Panc1 (cell line): ENCODE data around the gene SLC25A38. TPM values are rescaled to one million over a fixed set of nuclear protein-coding genes. Genes with fewer than 3 reads are reported as not detected.
"Not testable (repeated sequence)": the region's sequence is repeated elsewhere in the genome, so short reads cannot be mapped to it uniquely, and the experiment has no call there.

Experiments
- ATAC-seq: fragments of 200-7000 bp; cut with Tn5 transposase; 2 replicates; pipeline ENCODE4 v1.9.1; 2020; ENCODE audit warnings: mild to moderate bottlenecking, moderate library complexity
- BruUV-seq: library from RNA; stranded (reverse); fragments of 400-500 nt; replicated peaks from 2 replicates; lab custom pipeline; 2021; lab: Mats Ljungman, UMichigan
- CTCF ChIA-PET: fragments of 300-600 bp; sonication (Branson Sonifier 250); formaldehyde crosslinking; loops from one replicate; lab custom pipeline; 2022; ENCODE audit warnings: antibody characterized with exemption; lab: Charles Lee
- POLR2A ChIA-PET: fragments of 300-600 bp; sonication (Branson Sonifier 250); formaldehyde crosslinking; loops from one replicate; lab custom pipeline; 2022; ENCODE audit warnings: antibody characterized with exemption; lab: Charles Lee
- DNase-seq: peaks from one replicate; pipeline ENCODE4 v3.0.0-alpha.2; 2010; ENCODE audit warnings: low read depth, low spot score
- H3K27ac ChIP-seq: 2 replicates; pipeline ENCODE4 v1.5.1; 2011; ENCODE audit warnings: mild to moderate bottlenecking, low read length, inconsistent platforms
- H3K27me3 ChIP-seq: fragments of 200-500 bp; sonication (Bioruptor generic); 2 replicates; pipeline ENCODE4 v1.6.0; 2014; ENCODE audit warnings: low read length, inconsistent platforms; ENCODE audit not compliant: control insufficient read depth, insufficient read depth
- H3K36me3 ChIP-seq: fragments of 200-500 bp; sonication (Bioruptor generic); 2 replicates; pipeline ENCODE4 v1.5.1; 2014; ENCODE audit warnings: inconsistent platforms, mild to moderate bottlenecking, low read length, moderate library complexity; ENCODE audit not compliant: control insufficient read depth, insufficient read depth
- H3K4me1 ChIP-seq: 2 replicates; pipeline ENCODE4 v1.5.1; 2011; ENCODE audit warnings: inconsistent platforms, mild to moderate bottlenecking, low read length, moderate library complexity; ENCODE audit not compliant: control insufficient read depth, insufficient read depth
- H3K4me3 ChIP-seq, 2 experiments: 2 replicates each; pipeline ENCODE4 v1.5.1; 2011 to 2012; ENCODE audit warnings: low read depth in 2 of 2, low read length in 2 of 2, mild to moderate bottlenecking in 2 of 2, inconsistent platforms in 1 of 2, moderate library complexity in 1 of 2
- H3K9me3 ChIP-seq: fragments of 200-500 bp; sonication (Bioruptor generic); 2 replicates; pipeline ENCODE4 v1.5.1; 2014; ENCODE audit warnings: low read depth, mild to moderate bottlenecking, inconsistent platforms, low read length, moderate library complexity; ENCODE audit not compliant: control insufficient read depth, insufficient read depth
- CTCF ChIP-seq: fragments of 450-650 bp; IDR thresholded peaks from 2 replicates; pipeline ENCODE4 v1.5.1; 2017; ENCODE audit warnings: mild to moderate bottlenecking
- POLR2AphosphoS5 ChIP-seq: IDR thresholded peaks from 2 replicates; pipeline ENCODE4 v1.6.1; 2012; ENCODE audit warnings: mild to moderate bottlenecking, low read depth, low read length, moderate library complexity
- REST ChIP-seq, 2 experiments: IDR thresholded peaks; 2 replicates each; pipeline ENCODE4 v1.6.1; 2011 to 2012; ENCODE audit warnings: low read depth in 2 of 2, control low read depth in 1 of 2, low read length in 1 of 2, mild to moderate bottlenecking in 1 of 2, moderate library complexity in 1 of 2; ENCODE audit not compliant: insufficient read depth in 1 of 2
- SIN3A ChIP-seq: IDR thresholded peaks from 2 replicates; pipeline ENCODE4 v1.6.1; 2012; ENCODE audit warnings: low read depth, mild to moderate bottlenecking, low read length, moderate library complexity, borderline replicate concordance; ENCODE audit not compliant: insufficient read depth
- TCF7L2 ChIP-seq: IDR thresholded peaks from 2 replicates; pipeline ENCODE4 v1.6.1; 2011; ENCODE audit warnings: mild to moderate bottlenecking, low read depth, low read length, inconsistent platforms
- in situ Hi-C: cut with HindIII; loops from 2 replicates; pipeline ENCODE4 v1.10.0; 2016; ENCODE audit warnings: low sequenced_read_pairs, low pct_unique_long_range_greater_than_20kb
- intact Hi-C: fragments of 100-400 bp; cut with micrococcal nuclease; formaldehyde crosslinking; loops from one replicate; pipeline ENCODE4 v1.10.0; 2022; ENCODE audit not compliant: unreplicated experiment
- total RNA-seq: library from RNA; stranded (reverse); gene quantifications from one replicate; pipeline ENCODE4 v1.2.1, GENCODE V29; 2021; ENCODE audit not compliant: unreplicated experiment

SLC25A38 gene
- total RNA-seq, 1 experiment from 2014 or later: 21.5 TPM

GRCh38 chr3:39362192-39362591 is 21.0 kb upstream of the SLC25A38 start:
- Histone ChIP-seq H3K27ac (no peak overlapping the region), H3K36me3 (no peaks in the 10 kb centered on the region), H3K27me3 (no peaks in the 10 kb centered on the region), H3K4me3 (no peak overlapping the region), H3K9me3 (no peaks in the 10 kb centered on the region), H3K4me1 (no peaks in the 10 kb centered on the region)
- DNase-seq (no peak), ATAC-seq (no peak)
- ChIA-PET POLR2A (no interaction called here), CTCF (no interaction called here)
- TF ChIP-seq TCF7L2 (no peak), SIN3A (no peak), POLR2AphosphoS5 (no peak), REST (IDR thresholded peaks at IDR 0.05; ENCODE audit: insufficient read depth in 1 of 2, low read depth in 2 of 2, low read length in 1 of 2) (no peak), CTCF (no peak)
- intact Hi-C loops (no loop called here), in situ Hi-C loops (no loop called here)
- BruUV-seq: no TSS peak

GRCh38 chr3:39362812-39363211 is 20.4 kb upstream of the SLC25A38 start:
- CTCF ChIA-PET: no interaction called here
- no peak for TF ChIP-seq POLR2AphosphoS5
- TF ChIP-seq CTCF: no peak
- TF ChIP-seq REST (IDR thresholded peaks at IDR 0.05; ENCODE audit: insufficient read depth in 1 of 2, low read depth in 2 of 2, low read length in 1 of 2): no peak
- TF ChIP-seq TCF7L2: no peak
- TF ChIP-seq SIN3A: no peak
- POLR2A ChIA-PET: no interaction called here
- ATAC-seq (no peak), DNase-seq (no peak)
- no TSS peak for BruUV-seq
- in situ Hi-C loops: no loop called here
- no peaks in the 10 kb centered on the region for H3K27me3 ChIP-seq
- intact Hi-C loops: no loop called here
- no peaks in the 10 kb centered on the region for H3K36me3 ChIP-seq
- no peak overlapping the region for H3K4me3 ChIP-seq
- no peaks in the 10 kb centered on the region for H3K9me3 ChIP-seq
- no peaks in the 10 kb centered on the region for H3K4me1 ChIP-seq
- no peak overlapping the region for H3K27ac ChIP-seq

- CTCF ChIA-PET, ATAC-seq, H3K9me3 ChIP-seq, H3K27me3 ChIP-seq, H3K27ac ChIP-seq, POLR2A ChIA-PET, H3K4me1 ChIP-seq, H3K4me3 ChIP-seq, in situ Hi-C loops, DNase-seq, BruUV-seq, H3K36me3 ChIP-seq: not testable (repeated sequence)
- intact Hi-C loops: loop anchor here (10.0 kb wide), 2 partner anchors 76 to 176 kb away; partner anchors contain the start of gene XIRP1
These were observed 12.7 kb upstream of the SLC25A38 start for GRCh38 chr3:39370450-39370849.
